Measurements from ENCODE around the gene EVI5L.

GRCh38 chr19:7909471-7910067 is 79.6 kb downstream of the EVI5L start:
- TF ChIP-seq CTCF (IDR thresholded peaks at IDR 0.05 in 4 of 5, conservative IDR thresholded peaks at IDR 0.05 in 1 of 5) = no peak
- no peak for TF ChIP-seq POLR2A (IDR thresholded peaks at IDR 0.05)
